Measurements from ENCODE around the gene RNF167. TPM values are rescaled to one million over a fixed set of nuclear protein-coding genes. Genes with fewer than 3 reads are reported as not detected.

The RNF167 gene
- total RNA-seq, 1 experiment from 2014 or later: 105 TPM

- Histone ChIP-seq H3K9ac (ENCODE audit: low read length) (peak within 1 kb of the TSS; percentile 90), H3K4me3 (replicated peaks in 1 of 2; ENCODE audit: low read depth in 1 of 2, low read length in 2 of 2) (peak within 1 kb of the TSS; percentile 72 to 97), H3K27ac (ENCODE audit: low read depth, low read length) (peak within 1 kb of the TSS; percentile 84), H4K20me1 (ENCODE audit: insufficient read depth) (no peaks in the 10 kb centered on the region), H3K27me3 (ENCODE audit: insufficient read depth, low read length) (no peaks in the 10 kb centered on the region), H3K79me2 (ENCODE audit: insufficient read depth, low read length) (peaks cover 15% of the 10 kb centered on the region), H3K4me2 (ENCODE audit: low read length) (peak within 1 kb of the TSS; percentile 99), H3K4me1 (ENCODE audit: control insufficient read depth in 1 of 2, insufficient read depth in 2 of 2, low read length in 2 of 2) (peaks cover 7 to 24% of the 10 kb centered on the region in 2 experiments), H3K9me3 (ENCODE audit: control insufficient read depth in 1 of 2, insufficient read depth in 1 of 2, low read depth in 1 of 2, low read length in 2 of 2) (no peaks in the 10 kb centered on the region), H2AFZ (ENCODE audit: low read depth, low read length, poor library complexity, severe bottlenecking) (peak within 1 kb of the TSS; percentile 78), H3K36me3 (ENCODE audit: control insufficient read depth in 1 of 2, insufficient read depth in 2 of 2, low read length in 2 of 2) (peaks cover 2 to 7% of the 10 kb centered on the region in 2 experiments; a peak in 1 of 4 replicates), H3K9me2 (ENCODE audit: insufficient read depth) (no peaks in the 10 kb centered on the region)
- RAD21 ChIA-PET (ENCODE audit: low non-redundant PET in 1 of 2, low total read pairs in 2 of 2, uncharacterized antibody in 2 of 2, unreplicated experiment in 2 of 2): interaction anchor here in 1 of 2 experiments (0.6 kb wide), 1 partner anchor 64 kb away, joined by 3 read pairs; no protein-coding TSS in a partner anchor
- peak; percentile 52 for DNase-seq (ENCODE audit: low read depth, low spot score)
- CTCF ChIA-PET: interaction anchor here (0.6 to 1.4 kb wide), 4 partner anchors 20 to 242 kb away, joined by 3 to 9 read pairs (median 5); partner anchors contain the start of gene SPAG7
- BruUV-seq (replicated peaks): no TSS peak
- ATAC-seq: peak; percentile 85
- POLR2A ChIA-PET: interaction anchor here (0.6 to 1.9 kb wide), 6 partner anchors 10 to 78 kb away, joined by 4 to 16 read pairs (median 7); partner anchors contain the start of genes INCA1, KIF1C, RNF167 and SLC25A11
- intact Hi-C loops (cut with micrococcal nuclease): loop anchor here (1.0 to 5.0 kb wide), 3 partner anchors 20 to 78 kb away; partner anchors contain the start of genes PFN1 and SPAG7
- TF ChIP-seq JUND (IDR thresholded peaks at IDR 0.05) (no peak), ATF3 (IDR thresholded peaks at IDR 0.05) (no peak), ZFX (IDR thresholded peaks at IDR 0.05) (peak; percentile 75; the same call in 1 of the 2 replicates), FOSL1 (IDR thresholded peaks at IDR 0.05; ENCODE audit: low read depth) (no peak), POLR2A (IDR thresholded peaks at IDR 0.05; ENCODE audit: borderline replicate concordance, extremely low read depth, insufficient read depth, insufficient read length) (peak; percentile 82), ELF1 (IDR thresholded peaks at IDR 0.05; ENCODE audit: borderline replicate concordance, low read depth) (no peak), RAD21 (IDR thresholded peaks at IDR 0.05; ENCODE audit: low read depth) (peak; percentile 58), EGR1 (IDR thresholded peaks at IDR 0.05; ENCODE audit: low read depth) (peak; percentile 77), SRF (IDR thresholded peaks at IDR 0.05; ENCODE audit: low read depth) (peak; percentile 90), CTCF (IDR thresholded peaks at IDR 0.05 in 2 of 3, conservative IDR thresholded peaks at IDR 0.05 in 1 of 3; ENCODE audit: borderline replicate concordance in 1 of 3, insufficient read depth in 1 of 3, low read depth in 2 of 3, low read length in 2 of 3) (peak; percentile 66 to 89 (median 73)), REST (IDR thresholded peaks at IDR 0.05; ENCODE audit: low read depth) (no peak), MAX (IDR thresholded peaks at IDR 0.05) (peak; percentile 78), ZBTB33 (IDR thresholded peaks at IDR 0.05; ENCODE audit: extremely low read depth, insufficient replicate concordance, low read length) (peak; percentile 30), EZH2 (IDR thresholded peaks at IDR 0.05) (no peak), CBX3 (IDR thresholded peaks at IDR 0.05; ENCODE audit: low read depth) (no peak), TCF7L2 (IDR thresholded peaks at IDR 0.05; ENCODE audit: borderline replicate concordance, extremely low read depth, insufficient read depth, insufficient read length) (no peak), EZH2phosphoT487 (IDR thresholded peaks at IDR 0.05; ENCODE audit: borderline replicate concordance) (no peak), SP1 (IDR thresholded peaks at IDR 0.05; ENCODE audit: low read depth) (no peak; the same call in 1 of the 2 replicates)
Observed at GRCh38 chr17:4986951-4987766, 47.1 kb downstream of the RNF167 start, which contains the start of gene CAMTA2. CAMTA2 (minus strand) TSS chr17:4987675; CDS start chr17:4986222, 1,453 bp downstream.
